Transverse colon (tissue), 4 donors: ENCODE data around the gene TTC38. TPM values are rescaled to one million over a fixed set of nuclear protein-coding genes. Genes with fewer than 3 reads are reported as not detected.

Experiments used
- DNase-seq: peaks from one replicate; pipeline ENCODE4 v3.0.0-alpha.2; 2019
- H3K27ac ChIP-seq, 4 donors: fragments of 200-600 bp; sonication (generic); 2 replicates each; pipeline ENCODE4 v1.5.1; 2016 to 2018; ENCODE audit warnings: inconsistent platforms in 4 of 4
- H3K27me3 ChIP-seq: fragments of 200-600 bp; sonication (generic); 2 replicates; pipeline ENCODE4 v1.5.1; 2017; ENCODE audit warnings: inconsistent platforms
- H3K36me3 ChIP-seq, 4 donors: fragments of 200-600 bp; sonication (generic); 2 replicates each; pipeline ENCODE4 v1.5.1; 2017 to 2019; ENCODE audit warnings: inconsistent platforms in 4 of 4
- H3K4me1 ChIP-seq, 4 donors: fragments of 200-600 bp; sonication (generic); 2 replicates each; pipeline ENCODE4 v1.5.1; 2017 to 2020; ENCODE audit warnings: inconsistent platforms in 4 of 4
- H3K4me3 ChIP-seq, 4 donors: fragments of 200-600 bp; sonication (generic); 1 replicate in 1 of 4; 2 replicates in 3 of 4; pipeline versions ENCODE4 v1.5.1 to v1.6.1; 2017 to 2019; ENCODE audit warnings: inconsistent platforms in 4 of 4
- H3K9me3 ChIP-seq, 2 donors: fragments of 200-600 bp; sonication (generic); 2 replicates each; pipeline ENCODE4 v1.5.1; 2017 to 2019; ENCODE audit warnings: inconsistent platforms in 2 of 2
- EP300 ChIP-seq: sonication (generic); formaldehyde crosslinking; IDR thresholded peaks from one replicate; pipeline ENCODE4 v1.6.1; 2017; ENCODE audit warnings: antibody characterized with exemption, low read depth
- POLR2A ChIP-seq: fragments of 450-650 bp; IDR thresholded peaks from one replicate; pipeline ENCODE4 v1.6.1; 2016; ENCODE audit warnings: antibody characterized with exemption, mild to moderate bottlenecking, moderate library complexity
- POLR2AphosphoS5 ChIP-seq, 3 donors: sonication (generic); formaldehyde crosslinking; IDR thresholded peaks; one replicate each; pipeline ENCODE4 v1.6.1; 2016; ENCODE audit warnings: antibody characterized with exemption in 3 of 3
- WGBS, 2 donors: methylation state at CpG; one replicate each; pipeline ENCODE4 v1.1.5; 2018; ENCODE audit warnings: low coverage in 1 of 2; 5-methylcytosine and 5-hydroxymethylcytosine counted together
- in situ Hi-C, 4 donors: fragments of 200-750 bp; cut with MboI; loops; one replicate each; pipeline versions ENCODE4 v1.15.0 to v1.15.1; 2017; ENCODE audit warnings: low sequenced_read_pairs in 3 of 4, low pct_ligation_motif_present in 1 of 4, low pct_unique_long_range_greater_than_20kb in 1 of 4
- intact Hi-C: fragments of 100-400 bp; cut with DNase I; formaldehyde crosslinking; loops from one replicate; pipeline ENCODE4 v1.15.1; 2023; ENCODE audit warnings: low total_unique reads
- total RNA-seq, 4 donors: library from RNA; depleted of rRNA; stranded (reverse); fragments of >200 nt; gene quantifications; one replicate each; pipeline ENCODE4 v1.1.0, GENCODE V29; 2016
- TF ChIP-seq, protein P1 (sequence below), 5 experiments: fragments of 200-600 bp in 3 of 5; fragments of 450-650 bp in 2 of 5; sonication (generic) in 3 of 5; IDR thresholded peaks; 1 replicate in 2 of 5; 2 replicates in 3 of 5; pipeline ENCODE4 v1.5.1; 2016 to 2017; ENCODE audit warnings: antibody characterized with exemption in 5 of 5, inconsistent platforms in 3 of 5, mild to moderate bottlenecking in 2 of 5, moderate library complexity in 1 of 5

TTC38 gene
- total RNA-seq, result 100 to 1,000 TPM; 167 to 316 (median 292) TPM

DNA sequence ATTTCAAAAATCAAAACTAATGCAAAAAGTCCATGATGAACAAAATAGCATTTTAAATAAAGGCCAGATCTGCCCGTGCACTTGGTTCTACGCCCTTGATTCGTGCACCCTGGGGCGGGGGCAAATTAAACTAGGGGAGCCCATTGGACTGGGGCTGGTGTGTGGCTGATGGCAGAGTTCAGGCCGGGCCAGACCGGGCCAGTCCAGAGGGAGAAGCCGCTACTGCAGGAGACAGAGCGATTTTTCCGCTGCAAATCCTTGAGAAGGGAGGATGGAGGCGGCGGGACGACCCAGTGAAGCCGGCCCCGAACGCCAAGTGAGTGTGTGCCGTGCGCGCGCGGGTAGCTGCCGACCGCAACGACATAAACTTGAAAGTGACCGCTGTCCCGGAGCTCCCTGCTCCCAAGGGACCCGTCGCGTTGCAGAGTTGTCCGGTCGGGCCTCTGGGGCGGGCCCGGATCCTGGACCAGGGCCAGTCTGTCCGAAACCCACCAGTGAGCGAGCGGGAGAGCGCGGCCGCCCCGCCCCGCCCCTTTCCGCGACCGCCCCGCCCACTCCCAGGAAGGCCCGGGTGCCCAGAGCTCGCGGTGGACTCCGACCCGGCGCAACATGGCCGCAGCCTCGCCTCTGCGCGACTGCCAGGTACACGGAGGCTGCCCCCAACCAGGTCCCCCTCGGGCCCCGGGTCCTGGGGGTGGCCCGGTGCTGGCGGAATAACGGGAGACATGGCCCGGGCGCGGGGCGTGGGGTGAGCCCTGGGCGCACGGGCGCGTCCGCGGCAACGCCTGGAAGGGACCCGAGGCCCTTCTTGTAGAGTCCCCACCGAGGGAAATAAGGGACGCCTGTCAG is at the start of gene TTC38:
Gene TTC38 (plus strand): TSS at position 578 of the 849 bp plus-strand sequence. CDS start 32 bp downstream, at position 610.
- H3K4me1 ChIP-seq, result peaks cover 9 to 52% (median 33%) of the 10 kb centered on the region in 4 donors
- intact Hi-C loops, result no loop called here
- H3K4me3 ChIP-seq, result peak within 1 kb of the TSS; percentile 74 to 87 (median 82)
- H3K27me3 ChIP-seq, result no peaks in the 10 kb centered on the region
- DNase-seq, result peak; percentile 94
- peak within 1 kb of the TSS; percentile 88 to 93 (median 90) for H3K27ac ChIP-seq
- in situ Hi-C loops, result no loop called here
- no peaks in the 10 kb centered on the region for H3K9me3 ChIP-seq
- H3K36me3 ChIP-seq, result peaks cover 0 to 11% (median 3%) of the 10 kb centered on the region in 4 donors
- TF ChIP-seq POLR2AphosphoS5 (IDR thresholded peaks at IDR 0.05), result peak; percentile 68 to 90 (median 77)
- TF ChIP-seq POLR2A, result peak; percentile 83
- TF ChIP-seq EP300, result no peak
- 1 to 11% methylated on average over 9 to 43 of the region's 74 CpGs for WGBS, 2 donors

DNA sequence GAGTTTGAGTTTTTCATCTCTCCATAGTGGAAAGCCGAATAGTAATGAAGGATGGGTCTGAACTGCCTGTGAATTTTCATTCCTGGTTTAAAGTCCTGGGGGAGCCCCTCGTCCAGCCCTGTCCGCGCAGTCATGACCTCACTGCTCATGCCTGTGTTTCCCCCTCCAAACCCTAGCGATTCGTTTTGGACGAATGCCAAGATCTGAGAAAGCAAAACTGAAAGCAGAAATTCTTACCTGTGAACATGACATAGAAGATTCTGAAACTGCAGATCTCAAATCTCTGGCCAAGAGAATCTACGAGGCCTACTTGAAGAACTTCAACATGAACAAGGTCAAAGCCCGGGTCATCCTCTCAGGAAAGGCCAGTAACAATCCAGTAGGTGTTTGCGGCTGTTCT is 48.2 kb upstream of the TTC38 start:
- DNase-seq, result no peak
- intact Hi-C loops (loop anchor here (10.0 kb wide), 1 partner anchor 55 kb away; no protein-coding TSS in a partner anchor), in situ Hi-C loops (no loop called here)
- WGBS, 2 donors, result 71 to 74% methylated on average over 3 to 10 of the region's 10 CpGs
- no peak overlapping the region for H3K27ac ChIP-seq
- H3K36me3 ChIP-seq, result peaks cover 0 to 65% (median 24%) of the 10 kb centered on the region in 4 donors
- no peak overlapping the region for H3K4me3 ChIP-seq
- no peaks in the 10 kb centered on the region for H3K9me3 ChIP-seq
- TF ChIP-seq POLR2AphosphoS5 (IDR thresholded peaks at IDR 0.05) (no peak), EP300 (no peak), POLR2A (no peak)
- TF ChIP-seq, protein P1, sequence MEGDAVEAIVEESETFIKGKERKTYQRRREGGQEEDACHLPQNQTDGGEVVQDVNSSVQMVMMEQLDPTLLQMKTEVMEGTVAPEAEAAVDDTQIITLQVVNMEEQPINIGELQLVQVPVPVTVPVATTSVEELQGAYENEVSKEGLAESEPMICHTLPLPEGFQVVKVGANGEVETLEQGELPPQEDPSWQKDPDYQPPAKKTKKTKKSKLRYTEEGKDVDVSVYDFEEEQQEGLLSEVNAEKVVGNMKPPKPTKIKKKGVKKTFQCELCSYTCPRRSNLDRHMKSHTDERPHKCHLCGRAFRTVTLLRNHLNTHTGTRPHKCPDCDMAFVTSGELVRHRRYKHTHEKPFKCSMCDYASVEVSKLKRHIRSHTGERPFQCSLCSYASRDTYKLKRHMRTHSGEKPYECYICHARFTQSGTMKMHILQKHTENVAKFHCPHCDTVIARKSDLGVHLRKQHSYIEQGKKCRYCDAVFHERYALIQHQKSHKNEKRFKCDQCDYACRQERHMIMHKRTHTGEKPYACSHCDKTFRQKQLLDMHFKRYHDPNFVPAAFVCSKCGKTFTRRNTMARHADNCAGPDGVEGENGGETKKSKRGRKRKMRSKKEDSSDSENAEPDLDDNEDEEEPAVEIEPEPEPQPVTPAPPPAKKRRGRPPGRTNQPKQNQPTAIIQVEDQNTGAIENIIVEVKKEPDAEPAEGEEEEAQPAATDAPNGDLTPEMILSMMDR (IDR thresholded peaks at IDR 0.05), result no peak
- H3K27me3 ChIP-seq, result no peaks in the 10 kb centered on the region
- no peaks in the 10 kb centered on the region for H3K4me1 ChIP-seq

DNA sequence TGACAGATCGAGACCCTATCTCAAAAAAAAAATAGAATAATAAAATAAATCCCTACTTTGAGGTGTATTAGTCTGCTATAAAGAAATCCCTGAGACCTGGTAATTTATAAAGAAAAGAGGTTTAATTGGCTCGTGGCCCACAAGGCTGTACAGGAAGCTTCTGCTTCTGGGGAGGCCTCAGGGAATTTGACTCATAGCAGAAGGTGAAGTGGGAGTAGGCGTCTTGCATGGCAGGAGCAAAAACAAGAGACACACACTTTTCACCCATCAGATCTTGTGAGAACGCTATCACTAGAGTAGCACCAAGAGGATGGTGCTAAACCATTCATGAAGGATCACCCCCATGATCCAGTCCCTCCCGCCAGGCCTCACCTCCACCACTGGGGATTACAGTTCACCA is 46.9 kb upstream of the TTC38 start:
- H3K27ac ChIP-seq, result no peak overlapping the region
- no peak for TF ChIP-seq POLR2AphosphoS5 (IDR thresholded peaks at IDR 0.05)
- TF ChIP-seq EP300, result no peak
- TF ChIP-seq, protein P1 (IDR thresholded peaks at IDR 0.05), result no peak
- no peak for TF ChIP-seq POLR2A
- no peak for DNase-seq
- H3K36me3 ChIP-seq, result peaks cover 0 to 55% (median 21%) of the 10 kb centered on the region in 4 donors
- H3K4me1 ChIP-seq, result no peaks in the 10 kb centered on the region
- WGBS, 2 donors, result 84 to 87% methylated on average over 4 to 5 of the region's 5 CpGs
- H3K4me3 ChIP-seq, result no peak overlapping the region
- H3K27me3 ChIP-seq, result no peaks in the 10 kb centered on the region
- intact Hi-C loops, result no loop called here
- no peaks in the 10 kb centered on the region for H3K9me3 ChIP-seq
- in situ Hi-C loops, result no loop called here

DNA sequence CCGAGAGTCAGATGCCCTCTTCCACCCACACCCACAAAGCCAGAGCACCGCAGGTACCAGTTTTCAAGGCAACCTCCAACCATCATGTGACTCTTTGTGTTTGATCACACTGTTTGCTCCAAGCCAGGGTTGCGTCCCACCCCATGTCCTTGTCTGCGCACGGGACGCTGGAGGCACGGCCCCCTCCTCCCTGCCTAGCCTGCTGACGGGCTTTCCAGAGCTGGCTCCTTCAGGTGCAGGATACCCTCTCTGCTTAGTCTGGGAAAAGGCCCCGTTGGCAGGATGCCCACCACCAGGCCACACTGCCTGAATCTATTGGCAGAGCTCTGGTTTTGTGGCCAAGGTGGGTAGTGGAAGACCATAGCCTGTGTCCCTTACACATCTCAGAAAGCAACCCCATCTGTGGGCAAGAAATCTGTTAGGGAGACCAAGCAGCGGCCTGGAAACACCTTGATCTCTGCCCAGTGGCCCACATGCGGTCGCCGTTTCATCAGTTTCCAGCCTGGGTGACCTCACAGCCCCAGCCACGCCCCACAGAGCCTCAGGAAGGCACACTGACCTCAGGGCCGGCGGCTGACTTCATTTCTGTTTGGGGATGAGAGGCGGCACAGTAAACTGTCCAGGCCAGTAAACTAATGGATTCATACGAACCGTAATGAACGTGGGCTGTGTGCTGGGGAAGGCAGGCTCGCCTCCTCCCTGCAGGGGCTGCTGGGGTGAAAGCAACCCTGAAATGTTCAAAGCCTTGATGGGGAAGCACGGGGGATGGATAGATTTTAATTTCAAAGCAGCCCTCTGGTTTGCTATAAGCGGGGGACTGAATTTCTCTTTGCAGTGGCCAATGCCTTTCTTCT is 43.5 kb upstream of the TTC38 start:
- intact Hi-C loops (no loop called here), in situ Hi-C loops (no loop called here)
- no peaks in the 10 kb centered on the region for H3K4me1 ChIP-seq
- H3K9me3 ChIP-seq, result no peaks in the 10 kb centered on the region
- H3K27me3 ChIP-seq, result no peaks in the 10 kb centered on the region
- no peak for DNase-seq
- TF ChIP-seq POLR2AphosphoS5 (IDR thresholded peaks at IDR 0.05) (no peak), EP300 (no peak), POLR2A (no peak)
- TF ChIP-seq, protein P1 (IDR thresholded peaks at IDR 0.05), result no peak
- H3K36me3 ChIP-seq, result peaks cover 0 to 32% (median 11%) of the 10 kb centered on the region in 4 donors
- WGBS, 2 donors, result 91% methylated on average over 23 of the region's 23 CpGs; no CpG with 5 or more reads in 1 of the 2 donors
- H3K4me3 ChIP-seq, result no peak overlapping the region
- H3K27ac ChIP-seq, result no peak overlapping the region
